ENCODE results near the gene QDPR. TPM values are rescaled to one million over a fixed set of nuclear protein-coding genes. Genes with fewer than 3 reads are reported as not detected.

QDPR gene
- total RNA-seq, 6 experiments from 2014 or later = 43.4 to 154 (median 81.5) TPM

GRCh38 chr4:17535242-17535641 lies 23.4 kb upstream of the QDPR start:
- H3K27me3 ChIP-seq = no peaks in the 10 kb centered on the region
- DNase-seq (no peak), ATAC-seq (peak; percentile 72 to 90 (median 76))
- H3K36me3 ChIP-seq = no peaks in the 10 kb centered on the region
- no peaks in the 10 kb centered on the region for H3K4me1 ChIP-seq
- H3K27ac ChIP-seq = peak overlapping the region in 2 of 3 donors; percentile 16 to 58
- intact Hi-C loops (cut with DNase I) = no loop called here
- peaks cover 0 to 2% (median 0%) of the 10 kb centered on the region in 4 donors for H3K9me3 ChIP-seq
- 18% methylated on average over 4 of the region's 4 CpGs for WGBS (ENCODE audit: insufficient coverage, low coverage, low lambda C conversion rate, missing lambda C conversion rate)
- H3K4me3 ChIP-seq = peak overlapping the region in 1 of 3 donors; percentile 12
- no peak for TF ChIP-seq POLR2A (IDR thresholded peaks at IDR 0.05)
- TF ChIP-seq CTCF (IDR thresholded peaks at IDR 0.05) = no peak

- intact Hi-C loops (cut with DNase I) = no loop called here
- Histone ChIP-seq H3K4me3 (no peak overlapping the region), H3K27me3 (no peaks in the 10 kb centered on the region), H3K27ac (peak overlapping the region in 2 of 3 donors; percentile 16 to 58), H3K9me3 (peaks cover 0 to 2% (median 0%) of the 10 kb centered on the region in 4 donors), H3K36me3 (no peaks in the 10 kb centered on the region), H3K4me1 (peaks cover 0 to 2% (median 0%) of the 10 kb centered on the region in 4 donors)
- no peak for ATAC-seq
- WGBS (ENCODE audit: insufficient coverage, low coverage, low lambda C conversion rate, missing lambda C conversion rate) = 92% methylated on average over 4 of the region's 4 CpGs
- TF ChIP-seq CTCF (IDR thresholded peaks at IDR 0.05) (no peak), POLR2A (IDR thresholded peaks at IDR 0.05) (no peak)
- no peak for DNase-seq
Observed at GRCh38 chr4:17534705-17535104, 22.8 kb upstream of the QDPR start.

- no peaks in the 10 kb centered on the region for H3K27me3 ChIP-seq
- TF ChIP-seq CTCF (IDR thresholded peaks at IDR 0.05) (no peak), POLR2A (IDR thresholded peaks at IDR 0.05) (no peak)
- H3K36me3 ChIP-seq = no peaks in the 10 kb centered on the region
- WGBS (ENCODE audit: insufficient coverage, low coverage, low lambda C conversion rate, missing lambda C conversion rate) = 69% methylated on average over 5 of the region's 8 CpGs
- H3K27ac ChIP-seq = no peak overlapping the region
- H3K4me1 ChIP-seq = peaks cover 0 to 4% (median 0%) of the 10 kb centered on the region in 4 donors
- H3K9me3 ChIP-seq = peaks cover 0 to 2% (median 0%) of the 10 kb centered on the region in 4 donors
- no peak overlapping the region for H3K4me3 ChIP-seq
- intact Hi-C loops (cut with DNase I) = no loop called here
- DNase-seq = no peak
- peak in 1 of 4 donors; percentile 9 for ATAC-seq
Observed at GRCh38 chr4:17531538-17532285, 19.8 kb upstream of the QDPR start.

GRCh38 chr4:17528551-17529165 lies 16.8 kb upstream of the QDPR start:
- no peak for DNase-seq
- Histone ChIP-seq H3K4me1 (peaks cover 0 to 4% (median 0%) of the 10 kb centered on the region in 4 donors), H3K27ac (no peak overlapping the region), H3K27me3 (no peaks in the 10 kb centered on the region), H3K36me3 (no peaks in the 10 kb centered on the region), H3K4me3 (no peak overlapping the region), H3K9me3 (no peaks in the 10 kb centered on the region)
- WGBS (ENCODE audit: insufficient coverage, low coverage, low lambda C conversion rate, missing lambda C conversion rate) = 86% methylated on average over 9 of the region's 10 CpGs
- intact Hi-C loops (cut with DNase I) = no loop called here
- no peak for ATAC-seq
- TF ChIP-seq POLR2A (IDR thresholded peaks at IDR 0.05) = no peak
- no peak for TF ChIP-seq CTCF (IDR thresholded peaks at IDR 0.05)
